ENCODE measurements around the gene RELL2.

Gene RELL2

DNA sequence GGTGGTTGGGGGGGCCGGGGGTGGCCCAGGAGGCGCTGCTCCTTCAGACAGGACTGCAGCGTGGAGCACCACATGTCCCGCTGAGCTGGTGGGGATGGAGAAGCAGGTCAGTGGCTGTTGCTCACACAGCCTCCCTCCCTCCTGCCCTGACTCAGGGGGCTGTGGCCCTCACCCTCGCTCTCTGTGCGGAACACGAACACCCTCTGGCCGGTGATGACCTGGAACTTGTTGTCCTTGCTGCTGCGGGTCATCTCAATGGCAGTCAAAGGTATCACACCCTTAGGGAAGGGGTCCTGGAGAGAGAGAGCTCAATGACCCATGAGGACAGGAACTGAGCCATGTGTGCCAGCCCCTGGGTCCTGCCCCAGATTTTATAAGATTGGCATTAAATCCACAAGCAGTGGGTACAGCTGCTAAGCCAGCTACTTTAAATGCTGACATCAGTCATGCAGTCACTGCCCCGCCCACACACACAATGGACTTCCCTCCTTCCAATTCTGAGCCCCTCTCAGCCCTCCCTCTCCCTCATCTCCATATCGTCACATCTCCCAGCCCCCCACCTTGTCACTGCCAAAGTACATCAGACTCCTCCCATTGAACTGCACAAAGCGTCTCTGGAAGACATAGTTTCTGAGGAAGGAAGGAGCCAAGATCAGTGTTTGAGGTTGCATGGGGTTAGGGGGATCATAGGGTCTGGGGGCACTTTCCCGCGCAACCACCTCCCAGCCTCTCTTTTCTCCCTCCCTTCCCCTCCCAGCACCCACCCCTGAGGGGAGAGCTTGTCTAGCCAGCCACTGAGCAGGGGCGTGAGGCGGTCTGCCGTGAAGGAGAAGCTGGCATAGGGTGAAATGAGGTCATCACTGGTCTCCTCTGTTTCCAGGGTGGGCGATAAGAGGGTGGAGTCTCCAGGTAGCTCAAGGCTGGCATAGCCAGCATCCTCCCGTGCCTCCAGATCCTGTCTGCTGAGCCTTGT lies 36.3 kb downstream of the RELL2 start:
- TF ChIP-seq ZNF384 (IDR thresholded peaks at IDR 0.05), result no peak
- TF ChIP-seq, protein P1, sequence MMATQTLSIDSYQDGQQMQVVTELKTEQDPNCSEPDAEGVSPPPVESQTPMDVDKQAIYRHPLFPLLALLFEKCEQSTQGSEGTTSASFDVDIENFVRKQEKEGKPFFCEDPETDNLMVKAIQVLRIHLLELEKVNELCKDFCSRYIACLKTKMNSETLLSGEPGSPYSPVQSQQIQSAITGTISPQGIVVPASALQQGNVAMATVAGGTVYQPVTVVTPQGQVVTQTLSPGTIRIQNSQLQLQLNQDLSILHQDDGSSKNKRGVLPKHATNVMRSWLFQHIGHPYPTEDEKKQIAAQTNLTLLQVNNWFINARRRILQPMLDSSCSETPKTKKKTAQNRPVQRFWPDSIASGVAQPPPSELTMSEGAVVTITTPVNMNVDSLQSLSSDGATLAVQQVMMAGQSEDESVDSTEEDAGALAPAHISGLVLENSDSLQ (IDR thresholded peaks at IDR 0.05), result no peak
- TF ChIP-seq L3MBTL2 (conservative IDR thresholded peaks at IDR 0.05), result no peak
- TF ChIP-seq FOXM1 (IDR thresholded peaks at IDR 0.05; ENCODE audit: borderline replicate concordance), result no peak
- TF ChIP-seq CTBP1 (IDR thresholded peaks at IDR 0.05; ENCODE audit: borderline replicate concordance), result no peak
- no peak for TF ChIP-seq TARDBP (IDR thresholded peaks at IDR 0.05)
- TF ChIP-seq NFRKB (IDR thresholded peaks at IDR 0.05), result no peak
- no peak for TF ChIP-seq ARNT (IDR thresholded peaks at IDR 0.05)
- no peak for TF ChIP-seq LEF1 (IDR thresholded peaks at IDR 0.05; ENCODE audit: borderline replicate concordance)
- TF ChIP-seq FOXK2 (IDR thresholded peaks at IDR 0.05), result no peak
- TF ChIP-seq BHLHE40 (IDR thresholded peaks at IDR 0.05; ENCODE audit: borderline replicate concordance), result no peak
- TF ChIP-seq HDGF (IDR thresholded peaks at IDR 0.05; ENCODE audit: borderline replicate concordance), result no peak
- no peak for TF ChIP-seq FOXA1 (IDR thresholded peaks at IDR 0.05)
- no peak for TF ChIP-seq SP1 (IDR thresholded peaks at IDR 0.05)
- no peak for TF ChIP-seq SUZ12 (IDR thresholded peaks at IDR 0.05)
- TF ChIP-seq ELF4 (IDR thresholded peaks at IDR 0.05), result no peak
- CTCF ChIA-PET, result no interaction called here
- POLR2A ChIA-PET, result no interaction called here
- no peak for DNase-seq (ENCODE audit: extremely low spot score)

DNA sequence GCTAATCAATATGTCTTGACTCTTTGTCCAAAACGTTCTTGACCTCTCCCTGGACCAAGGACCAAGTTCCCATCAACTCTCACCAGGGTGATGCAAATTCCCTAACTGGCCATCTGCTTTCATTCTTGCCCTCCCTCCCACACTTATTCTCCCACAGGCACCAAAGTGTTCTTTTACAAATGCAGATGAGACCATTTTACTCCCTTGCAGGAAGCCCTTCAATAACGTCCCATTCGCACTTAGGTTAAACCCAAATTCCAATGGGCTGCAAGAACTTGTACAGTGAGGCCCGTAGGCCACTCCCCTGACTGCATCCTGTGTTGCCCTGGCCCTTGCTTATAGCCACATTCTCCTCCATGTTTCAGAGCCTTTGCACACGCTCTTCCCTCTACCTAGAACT lies 38.0 kb downstream of the RELL2 start:
- DNase-seq (ENCODE audit: extremely low spot score), result no peak
- CTCF ChIA-PET, result no interaction called here
- TF ChIP-seq SUZ12 (IDR thresholded peaks at IDR 0.05), result no peak
- TF ChIP-seq ELF4 (IDR thresholded peaks at IDR 0.05), result no peak
- no peak for TF ChIP-seq TARDBP (IDR thresholded peaks at IDR 0.05)
- TF ChIP-seq SP1 (IDR thresholded peaks at IDR 0.05), result no peak
- TF ChIP-seq, protein P1 (IDR thresholded peaks at IDR 0.05), result no peak
- TF ChIP-seq NFRKB (IDR thresholded peaks at IDR 0.05), result no peak
- TF ChIP-seq FOXK2 (IDR thresholded peaks at IDR 0.05), result no peak
- TF ChIP-seq ARNT (IDR thresholded peaks at IDR 0.05), result no peak
- TF ChIP-seq L3MBTL2 (conservative IDR thresholded peaks at IDR 0.05), result no peak
- no peak for TF ChIP-seq LEF1 (IDR thresholded peaks at IDR 0.05; ENCODE audit: borderline replicate concordance)
- POLR2A ChIA-PET, result no interaction called here

- POLR2A ChIA-PET, result no interaction called here
- TF ChIP-seq BHLHE40 (IDR thresholded peaks at IDR 0.05; ENCODE audit: borderline replicate concordance) (no peak), HDGF (IDR thresholded peaks at IDR 0.05; ENCODE audit: borderline replicate concordance) (no peak), L3MBTL2 (conservative IDR thresholded peaks at IDR 0.05) (no peak), SUZ12 (IDR thresholded peaks at IDR 0.05) (no peak), CTBP1 (IDR thresholded peaks at IDR 0.05; ENCODE audit: borderline replicate concordance) (no peak), FOXM1 (IDR thresholded peaks at IDR 0.05; ENCODE audit: borderline replicate concordance) (no peak), ARNT (IDR thresholded peaks at IDR 0.05) (no peak), LEF1 (IDR thresholded peaks at IDR 0.05; ENCODE audit: borderline replicate concordance) (no peak), SP1 (IDR thresholded peaks at IDR 0.05) (no peak), FOXK2 (IDR thresholded peaks at IDR 0.05) (no peak), TARDBP (IDR thresholded peaks at IDR 0.05) (no peak), ZNF384 (IDR thresholded peaks at IDR 0.05) (no peak), ELF4 (IDR thresholded peaks at IDR 0.05) (no peak), FOXA1 (IDR thresholded peaks at IDR 0.05) (no peak), NFRKB (IDR thresholded peaks at IDR 0.05) (no peak)
- TF ChIP-seq, protein P1 (IDR thresholded peaks at IDR 0.05), result no peak
- CTCF ChIA-PET, result interaction anchor here (1.0 kb wide), 1 partner anchor 143 kb away, joined by 3 read pairs; no protein-coding TSS in a partner anchor
- no peak for DNase-seq (ENCODE audit: extremely low spot score)
Measured at GRCh38 chr5:141675672-141676071, 38.9 kb downstream of the RELL2 start.

DNA sequence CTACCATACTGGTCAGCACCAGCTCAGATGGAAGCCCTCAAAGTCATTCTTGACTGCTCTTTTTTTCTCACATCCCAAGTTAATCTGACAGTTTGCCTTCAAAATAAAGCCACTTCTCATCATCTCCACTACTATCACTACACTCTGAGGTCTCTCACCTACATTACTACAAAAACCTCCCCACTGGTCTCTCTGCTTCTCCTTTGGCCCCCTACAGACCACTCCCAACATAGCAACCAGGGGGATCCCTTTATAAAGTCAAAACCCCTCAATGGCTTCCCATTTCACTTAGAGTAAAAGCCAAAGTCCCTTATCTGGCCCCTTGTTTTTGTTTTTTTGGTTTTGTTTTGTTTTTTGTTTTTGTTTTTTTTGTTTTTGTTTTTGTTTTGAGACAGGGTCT lies 40.6 kb downstream of the RELL2 start:
- POLR2A ChIA-PET, result no interaction called here
- DNase-seq (ENCODE audit: extremely low spot score), result peak; percentile 39
- CTCF ChIA-PET, result no interaction called here
- TF ChIP-seq CTBP1 (IDR thresholded peaks at IDR 0.05; ENCODE audit: borderline replicate concordance) (no peak), NFRKB (IDR thresholded peaks at IDR 0.05) (no peak), LEF1 (IDR thresholded peaks at IDR 0.05; ENCODE audit: borderline replicate concordance) (no peak), FOXA1 (IDR thresholded peaks at IDR 0.05) (no peak), ARNT (IDR thresholded peaks at IDR 0.05) (no peak), FOXM1 (IDR thresholded peaks at IDR 0.05; ENCODE audit: borderline replicate concordance) (no peak), SP1 (IDR thresholded peaks at IDR 0.05) (no peak), L3MBTL2 (conservative IDR thresholded peaks at IDR 0.05) (no peak), FOXK2 (IDR thresholded peaks at IDR 0.05) (no peak), ZNF384 (IDR thresholded peaks at IDR 0.05) (no peak), HDGF (IDR thresholded peaks at IDR 0.05; ENCODE audit: borderline replicate concordance) (no peak)
- TF ChIP-seq, protein P1 (IDR thresholded peaks at IDR 0.05), result no peak

GRCh38 chr5:141680178-141680577 lies 43.4 kb downstream of the RELL2 start:
- TF ChIP-seq, protein P1 (IDR thresholded peaks at IDR 0.05), result no peak
- TF ChIP-seq FOXM1 (IDR thresholded peaks at IDR 0.05; ENCODE audit: borderline replicate concordance) (no peak), BHLHE40 (IDR thresholded peaks at IDR 0.05; ENCODE audit: borderline replicate concordance) (no peak)
- ChIA-PET POLR2A (no interaction called here), CTCF (no interaction called here)
- DNase-seq (ENCODE audit: extremely low spot score), result no peak
